ENCODE measurements around the gene DBN1. TPM values are rescaled to one million over a fixed set of nuclear protein-coding genes. Genes with fewer than 3 reads are reported as not detected.

Gene DBN1
- total RNA-seq, 4 donors from 2014 or later = 14.2 to 77.6 (median 23.1) TPM

- Histone ChIP-seq H3K9me3 (no peaks in the 10 kb centered on the region), H3K27me3 (no peaks in the 10 kb centered on the region), H3K4me1 (peaks cover 0 to 47% (median 26%) of the 10 kb centered on the region in 4 donors), H3K4me3 (no peak overlapping the region), H3K27ac (peak overlapping the region in 1 of 4 donors; percentile 17), H3K36me3 (peaks cover 0 to 83% (median 0%) of the 10 kb centered on the region in 3 donors)
- no peak for TF ChIP-seq POLR2A (IDR thresholded peaks at IDR 0.05)
- no peak for TF ChIP-seq CTCF (IDR thresholded peaks at IDR 0.05)
- no peak for DNase-seq
These were observed 39.0 kb downstream of the DBN1 start for GRCh38 chr5:177434437-177434836.

- Histone ChIP-seq H3K27me3 (no peaks in the 10 kb centered on the region), H3K36me3 (peaks cover 0 to 82% (median 0%) of the 10 kb centered on the region in 3 donors), H3K4me3 (no peak overlapping the region), H3K27ac (peak overlapping the region in 1 of 4 donors; percentile 57), H3K9me3 (no peaks in the 10 kb centered on the region), H3K4me1 (peaks cover 0 to 52% (median 30%) of the 10 kb centered on the region in 4 donors)
- TF ChIP-seq CTCF (IDR thresholded peaks at IDR 0.05) (no peak), POLR2A (IDR thresholded peaks at IDR 0.05) (no peak)
- DNase-seq = peak in 1 of 3 donors; percentile 46
These were observed 39.7 kb downstream of the DBN1 start for GRCh38 chr5:177433658-177434217.

- Histone ChIP-seq H3K4me1 (peaks cover 0 to 59% (median 35%) of the 10 kb centered on the region in 4 donors), H3K27me3 (no peaks in the 10 kb centered on the region), H3K27ac (peak overlapping the region in 3 of 4 donors; percentile 65 to 94 (median 72)), H3K9me3 (no peaks in the 10 kb centered on the region), H3K4me3 (peak overlapping the region in 1 of 4 donors; percentile 18), H3K36me3 (peaks cover 0 to 77% (median 0%) of the 10 kb centered on the region in 3 donors)
- DNase-seq = peak in 1 of 3 donors; percentile 49
- TF ChIP-seq POLR2A (IDR thresholded peaks at IDR 0.05) (no peak), CTCF (IDR thresholded peaks at IDR 0.05) (no peak)
These were observed 40.4 kb downstream of the DBN1 start for GRCh38 chr5:177432839-177433657.

- Histone ChIP-seq H3K9me3 (no peaks in the 10 kb centered on the region), H3K27ac (peak overlapping the region; percentile 28 to 94 (median 68)), H3K4me3 (peak overlapping the region in 1 of 4 donors; percentile 18), H3K27me3 (no peaks in the 10 kb centered on the region), H3K36me3 (peaks cover 0 to 69% (median 0%) of the 10 kb centered on the region in 3 donors), H3K4me1 (peaks cover 0 to 63% (median 39%) of the 10 kb centered on the region in 4 donors)
- peak in 1 of 3 donors; percentile 44 for DNase-seq
- TF ChIP-seq CTCF (IDR thresholded peaks at IDR 0.05) (no peak), POLR2A (IDR thresholded peaks at IDR 0.05) (no peak)
These were observed 41.1 kb downstream of the DBN1 start for GRCh38 chr5:177432143-177432838.

- Histone ChIP-seq H3K4me3 (peak overlapping the region in 1 of 4 donors; percentile 18), H3K4me1 (peaks cover 0 to 63% (median 40%) of the 10 kb centered on the region in 4 donors), H3K9me3 (no peaks in the 10 kb centered on the region), H3K36me3 (peaks cover 0 to 63% (median 0%) of the 10 kb centered on the region in 3 donors), H3K27ac (peak overlapping the region; percentile 40 to 94 (median 68)), H3K27me3 (no peaks in the 10 kb centered on the region)
- TF ChIP-seq POLR2A (IDR thresholded peaks at IDR 0.05) (no peak), CTCF (IDR thresholded peaks at IDR 0.05) (no peak)
- DNase-seq = peak; percentile 60 to 94 (median 90)
These were observed 41.9 kb downstream of the DBN1 start for GRCh38 chr5:177431317-177432142.
